NCI-H446 treated with DMSO at 0.1 percent for 48 hours (cell line): ENCODE results near the gene NAV3.
A peak's percentile ranks its signal among the peaks of the same experiment; 100 is the strongest.

Experiments
- DNase-seq: peaks from one replicate; lab custom pipeline; 2025; lab: John Stamatoyannopoulos, UW

Gene NAV3

DNA sequence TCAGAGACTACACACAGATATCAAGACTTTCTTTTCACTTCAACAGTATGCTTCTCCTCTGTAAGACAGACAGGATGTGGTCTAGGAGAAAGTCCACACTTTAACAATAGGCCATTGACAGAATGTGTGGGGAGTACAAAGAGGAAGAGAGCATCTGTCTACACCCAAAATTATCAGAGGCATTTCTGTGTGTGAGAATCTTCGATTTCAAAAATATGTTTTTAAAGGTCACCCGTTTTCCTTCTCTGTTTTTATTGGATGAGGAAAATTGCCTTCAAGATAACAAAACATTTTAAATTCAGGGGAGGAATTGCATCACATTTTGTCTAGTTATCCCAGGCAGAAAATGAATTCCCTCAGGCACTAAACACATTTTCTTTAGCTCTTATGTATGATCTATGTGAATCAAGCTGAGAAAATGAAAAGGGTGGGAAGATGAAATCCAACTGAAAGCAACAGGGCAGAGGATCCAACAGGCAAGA, 16.4 kb downstream of the NAV3 start:
- DNase-seq, result no peak

DNA sequence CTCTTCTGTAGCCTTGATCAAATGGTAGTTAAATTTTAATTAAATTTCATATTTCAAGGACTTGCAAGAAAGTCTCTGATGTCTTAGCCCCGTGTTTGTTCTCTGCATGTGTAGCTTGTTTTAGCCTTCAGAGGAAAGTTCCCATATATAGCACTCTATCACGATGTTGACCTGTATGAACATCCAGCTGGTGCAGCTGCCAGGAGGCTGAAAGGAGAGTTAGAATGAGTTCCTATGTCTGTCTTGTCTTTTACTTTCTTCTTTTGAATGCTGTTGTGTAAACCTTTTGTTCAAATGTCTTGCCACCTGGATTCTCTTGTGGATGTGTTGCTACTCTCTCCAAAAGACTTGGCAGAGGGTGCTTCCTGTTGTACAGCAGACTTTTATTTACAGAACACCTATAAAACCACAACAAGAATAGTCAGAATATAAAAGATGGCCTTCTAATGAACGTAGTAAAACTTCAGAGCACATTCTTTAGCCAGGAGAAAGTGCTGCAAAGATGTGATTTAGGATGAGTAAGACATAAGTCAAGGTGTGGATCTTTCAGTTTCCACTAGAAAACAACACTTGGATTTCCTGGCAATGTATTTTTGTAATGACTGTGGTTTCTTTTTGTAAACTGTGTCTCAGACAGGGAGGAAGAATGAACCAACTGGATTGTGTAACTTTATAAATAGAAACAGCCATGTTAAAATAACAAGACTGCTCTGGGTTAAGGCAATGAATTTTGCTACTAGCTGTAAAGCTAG, 17.2 kb downstream of the NAV3 start:
- DNase-seq, result no peak

DNA sequence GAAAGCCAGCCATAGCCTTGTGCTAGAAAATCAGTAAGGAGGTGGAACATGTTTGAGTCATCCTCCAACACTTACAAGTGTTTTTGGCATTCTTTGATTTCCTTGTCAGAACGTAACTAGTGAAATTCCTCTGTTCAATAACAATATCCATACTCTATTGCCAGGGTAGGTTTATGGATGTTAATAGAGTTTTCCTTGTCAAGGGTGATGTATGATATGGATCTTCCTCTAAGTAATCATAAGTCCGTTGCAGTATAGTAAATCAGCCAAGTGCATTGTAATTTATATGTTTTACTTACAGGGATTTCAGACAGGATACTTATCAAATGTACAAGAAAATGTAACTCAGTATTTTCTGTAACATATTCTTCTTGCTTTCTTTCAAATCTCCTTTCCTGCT, 19.4 kb downstream of the NAV3 start:
- no peak for DNase-seq

DNA sequence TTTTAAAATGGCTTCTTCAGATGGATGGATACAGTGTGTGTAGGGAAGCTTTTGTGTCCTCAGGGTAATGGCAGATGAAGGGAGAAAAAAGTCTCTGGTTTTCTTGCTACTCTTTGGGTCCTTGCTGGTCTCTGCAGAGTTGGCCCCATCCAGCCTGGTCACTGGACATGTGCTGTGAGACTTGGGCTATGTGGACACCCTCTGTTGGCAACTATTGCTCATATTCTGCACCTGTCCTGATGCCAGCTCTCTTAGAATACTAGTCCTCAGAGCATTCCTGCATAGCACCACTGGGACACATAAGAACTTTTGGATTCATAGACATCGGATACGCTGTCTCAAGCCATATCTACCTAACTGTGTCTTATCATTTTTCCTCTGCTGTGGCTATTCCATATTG, 20.0 kb downstream of the NAV3 start:
- no peak for DNase-seq

DNA sequence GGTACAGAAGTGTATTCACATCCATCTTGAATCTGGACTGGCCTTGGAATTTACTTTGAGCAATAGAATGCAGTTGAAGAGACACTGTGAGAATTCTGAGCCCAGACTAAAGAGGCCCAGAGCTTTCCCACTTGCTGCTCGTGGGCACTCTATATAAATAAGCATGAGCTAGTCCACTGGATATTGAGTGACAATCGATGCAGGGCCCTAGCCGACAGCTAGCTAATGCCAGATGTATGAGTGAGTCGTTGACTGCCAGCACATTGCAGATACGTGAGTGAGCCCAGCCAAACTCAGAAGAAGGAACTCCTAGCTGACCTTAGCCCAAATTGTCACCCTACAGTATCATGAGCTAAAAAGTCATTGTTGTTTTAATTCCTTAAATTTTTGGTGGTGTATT, 24.9 kb downstream of the NAV3 start:
- peak; percentile 88 for DNase-seq

DNA sequence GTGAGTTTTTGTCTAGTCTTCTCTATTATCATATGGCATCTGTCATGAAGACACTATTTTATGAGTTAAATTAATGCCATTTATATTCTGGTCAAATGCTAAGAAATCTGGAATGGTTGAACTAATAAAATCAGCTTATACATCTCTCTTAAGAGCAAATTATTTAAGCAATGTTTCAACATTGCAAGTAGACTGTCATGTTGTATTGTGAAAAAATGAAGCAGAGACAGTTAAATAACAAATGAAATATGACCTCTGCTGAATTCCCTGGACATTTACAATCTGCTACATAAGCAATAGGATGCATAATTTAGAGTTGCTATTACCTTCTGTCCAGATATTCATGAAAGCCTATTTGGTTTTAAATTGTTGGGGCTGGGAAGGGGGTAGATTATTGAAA, 30.6 kb downstream of the NAV3 start:
- DNase-seq, result peak; percentile 60

DNA sequence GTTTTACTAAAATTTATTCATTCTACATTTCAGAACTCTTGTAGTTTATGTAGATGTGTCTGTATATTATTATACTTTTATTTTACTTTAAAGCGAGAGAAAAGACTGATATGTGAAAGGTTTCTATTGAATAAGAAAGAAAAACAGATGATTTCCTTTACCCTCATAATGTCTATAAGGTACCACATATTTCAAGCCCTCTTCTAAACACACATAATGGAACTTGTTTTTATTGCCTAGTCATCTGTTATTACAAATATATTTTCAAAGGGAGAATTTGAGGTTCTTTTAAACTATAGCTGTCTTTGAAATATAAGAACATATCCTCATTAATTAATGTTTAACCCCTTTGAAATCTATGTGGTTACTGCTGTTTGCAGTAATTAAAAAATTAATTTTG, 34.5 kb downstream of the NAV3 start:
- no peak for DNase-seq

DNA sequence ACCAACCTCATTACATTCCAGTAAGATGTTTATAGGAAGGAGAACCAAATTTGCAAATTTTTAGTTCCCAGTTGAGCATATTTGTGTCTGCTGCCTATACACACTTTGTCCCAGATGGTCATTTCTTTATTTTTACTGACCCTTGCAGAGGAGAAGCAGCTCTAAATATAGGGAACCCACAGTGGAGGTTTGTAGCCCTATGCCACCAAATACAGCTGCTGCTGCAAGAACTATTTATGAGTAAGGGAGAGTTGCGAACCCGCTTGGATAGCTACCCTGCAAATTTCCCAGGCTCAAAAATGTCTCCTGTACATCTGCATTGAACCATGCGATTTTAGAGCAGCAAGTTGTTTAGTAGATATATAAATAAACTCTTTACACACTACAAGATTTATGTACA, 48.2 kb downstream of the NAV3 start:
- no peak for DNase-seq

DNA sequence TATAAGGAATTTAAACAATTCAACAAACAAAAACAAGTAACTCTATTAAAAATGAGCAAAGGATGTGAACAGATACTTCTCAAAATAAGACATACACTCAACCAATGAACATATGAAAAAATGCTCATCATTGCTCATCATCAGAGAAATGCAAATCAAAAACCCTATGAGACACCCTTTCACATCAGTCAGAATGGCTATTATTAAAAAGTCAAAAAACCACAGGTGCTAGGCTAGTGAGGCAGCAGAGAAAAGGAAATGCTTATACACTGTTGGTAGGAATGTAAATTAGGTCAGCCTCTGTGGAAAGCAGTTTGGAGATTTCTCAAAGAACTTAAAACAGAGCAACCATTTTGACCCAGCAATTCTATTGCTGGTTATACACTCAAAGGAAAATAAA, 52.0 kb downstream of the NAV3 start:
- DNase-seq, result no peak

DNA sequence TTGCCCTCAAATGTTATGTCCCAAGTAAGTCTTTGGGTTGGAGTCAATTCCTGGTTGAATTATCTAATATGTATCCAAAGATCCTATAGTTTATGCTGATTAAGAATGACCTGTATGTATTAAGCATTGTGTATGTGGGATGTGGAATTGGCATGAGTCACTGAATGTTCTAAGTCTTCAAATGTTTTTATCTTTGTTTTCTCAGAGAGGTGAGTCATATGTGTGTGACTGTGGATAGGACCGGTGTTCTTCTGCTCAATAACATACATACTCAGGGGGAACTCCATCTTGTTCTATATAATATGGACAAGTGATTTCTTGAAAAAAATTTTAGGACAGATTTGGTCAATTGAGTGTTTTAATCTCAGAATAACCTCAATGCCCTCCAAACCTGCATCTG, 57.9 kb downstream of the NAV3 start:
- DNase-seq, result no peak

DNA sequence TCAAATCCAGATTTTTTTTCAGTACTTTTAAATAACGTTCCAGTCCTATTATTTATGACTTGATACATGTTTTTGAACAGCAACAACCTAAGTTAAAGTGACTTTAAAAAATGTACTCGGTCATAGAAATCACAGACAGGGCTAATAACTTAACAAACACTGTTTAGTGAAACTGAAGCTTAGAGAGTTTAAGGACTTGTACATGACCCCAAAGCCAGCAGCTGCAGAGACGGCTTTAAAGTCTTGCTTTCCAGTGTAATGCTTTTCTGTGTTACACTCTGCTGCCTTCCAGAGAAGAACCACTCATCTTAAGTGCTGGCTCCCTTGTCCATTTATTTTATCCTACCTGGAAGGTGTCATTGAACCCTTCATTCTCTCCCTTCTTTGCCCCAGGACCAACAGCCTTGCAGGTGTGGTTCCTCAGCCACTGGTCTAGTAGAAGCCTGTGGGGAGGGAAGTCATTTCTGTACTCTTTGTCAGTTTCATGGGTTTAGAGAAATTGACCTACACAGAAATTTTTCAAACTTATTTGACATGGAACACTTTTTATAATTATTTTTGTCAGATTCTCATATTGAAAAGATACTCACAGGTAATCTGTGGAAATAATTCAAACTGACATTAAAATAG, 60.9 kb downstream of the NAV3 start:
- no peak for DNase-seq

DNA sequence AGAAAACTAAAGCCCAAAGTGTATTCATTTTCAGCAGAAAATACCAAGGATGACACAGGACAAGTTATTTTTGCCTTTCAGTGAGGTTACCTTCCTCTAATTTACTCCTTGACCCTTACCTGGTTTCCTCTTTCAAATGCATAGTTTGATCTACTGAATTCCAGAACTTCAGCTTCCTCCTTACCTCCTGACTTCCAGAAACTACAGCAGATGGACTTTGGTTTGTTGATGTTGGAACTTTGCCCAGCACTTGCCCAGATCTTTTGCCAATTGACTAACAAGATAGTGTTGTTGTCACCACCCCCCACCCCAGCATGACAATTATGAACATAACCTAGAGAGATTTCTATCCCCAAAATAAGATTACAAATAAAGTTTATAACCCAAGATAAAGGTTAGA, 63.2 kb downstream of the NAV3 start:
- DNase-seq, result peak; percentile 72

DNA sequence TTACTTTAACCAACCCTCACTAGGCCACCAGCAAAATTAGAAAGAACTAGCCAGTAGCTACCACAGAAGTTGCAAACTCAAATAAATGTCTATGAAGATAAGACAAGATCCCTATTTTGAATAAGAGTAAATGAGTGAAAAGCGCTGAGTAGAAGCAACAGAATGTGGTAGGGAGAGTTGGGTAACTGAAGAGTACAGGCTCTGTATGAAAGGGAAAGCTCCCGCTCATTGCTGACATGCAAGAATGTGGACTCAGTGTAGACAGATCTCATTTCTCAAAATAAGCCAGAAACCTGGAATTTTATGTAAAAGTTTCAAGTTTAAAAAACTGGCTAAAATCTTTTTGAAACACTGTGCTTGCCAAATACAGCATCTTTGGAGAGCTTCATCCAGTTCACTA, 63.9 kb downstream of the NAV3 start:
- no peak for DNase-seq

DNA sequence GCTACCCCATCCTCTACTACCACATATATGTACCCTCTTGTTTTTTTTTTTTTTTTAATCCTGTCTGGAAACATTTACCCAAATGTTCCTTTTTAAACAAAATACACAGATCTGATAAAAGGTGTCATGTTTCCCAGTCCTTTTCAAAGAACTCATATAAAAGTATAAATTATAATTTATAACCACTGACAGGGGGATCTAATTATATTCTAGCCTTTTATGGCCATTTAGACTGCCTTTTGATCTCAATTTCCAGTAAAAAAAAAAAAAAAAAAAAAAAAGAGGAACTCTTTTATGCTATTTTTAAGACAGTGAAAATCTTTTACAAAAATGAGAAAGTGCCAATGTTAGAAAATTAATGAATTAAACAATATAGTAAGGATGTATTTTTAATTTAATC, 65.0 kb downstream of the NAV3 start:
- DNase-seq, result no peak

DNA sequence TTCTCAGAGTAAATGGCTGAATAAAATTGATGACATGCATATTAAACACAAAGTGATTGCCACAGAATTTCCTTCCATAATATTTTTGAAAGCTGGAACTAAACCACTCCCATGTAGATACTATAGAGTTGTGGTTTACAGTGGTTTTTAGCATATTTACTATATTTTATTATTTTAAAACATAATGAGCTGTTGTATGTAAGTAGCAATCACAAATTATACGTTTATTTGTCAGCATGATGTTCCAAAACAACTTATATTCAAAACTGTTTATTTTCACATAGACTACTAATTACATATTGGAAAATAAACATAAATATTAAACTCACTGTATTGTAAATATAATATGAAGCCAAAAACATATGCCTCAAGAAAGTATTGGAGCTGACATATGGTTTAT, 77.2 kb downstream of the NAV3 start:
- DNase-seq, result no peak

DNA sequence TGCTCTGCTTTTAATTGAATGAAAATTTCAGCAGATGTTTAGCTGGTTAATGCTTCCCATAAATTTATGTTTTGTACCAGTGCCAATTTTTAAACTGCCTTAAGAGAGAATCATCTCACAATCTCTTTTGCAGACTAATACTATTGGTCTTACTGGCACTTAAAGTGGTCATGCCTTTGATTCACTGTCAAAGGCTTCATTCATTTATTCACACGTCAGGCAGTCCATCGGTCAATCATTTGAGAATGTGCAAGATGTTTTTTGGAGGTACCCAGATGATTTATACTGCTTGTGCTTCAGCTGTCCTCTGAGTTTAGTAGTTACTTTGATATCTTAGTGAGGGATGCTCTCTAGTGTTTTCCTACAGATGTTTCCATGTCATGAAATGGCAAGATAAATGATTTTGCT, 83.4 kb downstream of the NAV3 start:
- DNase-seq, result peak; percentile 56

DNA sequence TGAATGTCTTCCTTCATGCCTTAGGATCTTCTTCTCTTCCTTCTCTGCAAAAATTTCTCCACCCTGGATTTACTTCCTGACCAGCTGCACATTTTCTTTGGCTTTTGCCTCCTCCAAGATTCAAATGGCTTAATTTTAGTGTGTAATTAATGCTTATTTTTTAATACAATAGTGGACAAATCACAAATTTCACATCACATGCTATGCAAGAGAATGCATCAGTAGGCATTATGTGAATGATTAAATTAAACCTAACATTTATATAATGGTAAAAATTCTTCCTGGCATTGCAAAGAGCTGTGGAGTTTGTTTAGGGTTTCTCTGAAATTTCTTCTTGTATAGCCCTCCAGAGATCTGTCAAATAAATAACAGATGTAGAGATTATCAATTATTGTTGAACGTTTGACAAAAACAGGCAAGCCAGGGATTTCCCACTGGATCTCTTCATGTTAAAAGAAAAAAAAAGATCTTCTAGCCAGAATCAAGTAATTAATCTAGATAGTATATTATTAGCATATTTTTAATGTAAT, 84.4 kb downstream of the NAV3 start:
- no peak for DNase-seq

DNA sequence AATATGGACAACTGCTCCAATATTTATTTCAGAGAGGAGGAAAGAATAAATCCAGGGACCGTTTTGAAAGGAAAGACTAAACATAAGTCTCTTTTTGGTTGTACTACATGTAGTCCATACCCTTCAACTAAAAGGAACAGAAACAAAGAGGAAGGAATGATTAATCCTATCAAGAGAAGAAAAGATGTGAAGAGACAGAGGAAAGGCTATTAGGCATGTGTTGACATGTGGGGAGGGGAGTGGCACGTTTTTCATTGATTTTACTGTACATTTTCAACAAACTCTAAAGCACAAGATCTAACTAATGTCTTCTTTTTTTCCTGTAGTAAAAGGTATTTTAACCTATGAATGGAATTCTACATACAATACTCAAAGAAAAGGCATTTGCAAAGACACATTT, 85.6 kb downstream of the NAV3 start:
- no peak for DNase-seq

DNA sequence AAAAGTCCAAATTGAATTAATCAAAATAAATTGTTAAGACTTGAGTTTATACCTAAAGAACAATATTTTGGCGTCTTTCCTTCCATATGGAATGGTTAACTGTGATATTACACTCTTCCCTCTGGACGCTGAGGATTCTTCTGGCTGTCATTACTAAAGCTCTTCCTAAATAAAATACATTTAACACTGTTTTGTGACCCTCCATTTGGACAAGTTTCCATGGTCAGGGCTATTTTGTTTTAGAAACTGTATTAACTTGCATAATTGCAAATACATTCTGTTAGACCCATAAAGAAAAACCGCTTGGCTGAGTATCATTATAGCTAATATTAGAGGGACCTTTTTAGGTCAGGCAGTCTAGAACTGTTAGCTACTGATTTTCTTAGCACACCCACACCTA, 87.4 kb downstream of the NAV3 start:
- no peak for DNase-seq

DNA sequence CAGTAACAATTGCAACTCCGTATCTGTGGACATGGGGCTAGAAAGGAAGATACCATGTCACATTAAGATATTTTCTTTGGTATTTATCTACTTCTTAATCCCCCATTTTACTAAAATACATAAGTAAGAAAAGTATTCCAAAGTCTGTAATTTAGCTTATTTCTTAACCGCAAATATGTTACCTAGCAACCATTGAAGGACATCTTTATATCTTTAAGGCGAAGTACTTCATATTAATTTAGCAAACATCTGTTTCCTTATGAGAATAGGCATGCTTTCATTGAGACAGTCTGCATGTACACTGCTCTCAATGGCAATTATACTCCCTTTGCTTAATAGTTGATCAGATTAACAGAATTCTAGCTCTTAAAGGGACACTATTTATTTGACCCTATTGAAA, 88.8 kb downstream of the NAV3 start:
- DNase-seq, result no peak

DNA sequence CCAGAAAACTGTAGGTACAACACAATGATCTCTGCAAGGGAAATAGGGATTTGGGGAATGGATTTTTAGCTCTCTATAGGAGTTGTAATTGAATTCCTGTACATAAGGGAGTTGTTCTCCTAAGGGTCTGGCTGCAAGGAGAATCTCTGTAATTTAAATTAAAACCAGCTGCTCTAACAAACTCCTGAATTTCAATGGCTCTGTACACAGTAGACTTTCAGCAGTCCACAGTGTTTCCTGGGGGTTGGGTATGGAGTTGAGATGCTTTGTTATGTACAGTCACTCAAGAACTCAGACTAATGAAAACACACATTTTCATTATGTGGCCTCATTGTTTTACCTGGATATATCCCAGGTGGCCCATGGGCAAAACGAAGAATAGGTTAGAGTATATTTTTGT, 93.2 kb downstream of the NAV3 start:
- DNase-seq, result no peak

DNA sequence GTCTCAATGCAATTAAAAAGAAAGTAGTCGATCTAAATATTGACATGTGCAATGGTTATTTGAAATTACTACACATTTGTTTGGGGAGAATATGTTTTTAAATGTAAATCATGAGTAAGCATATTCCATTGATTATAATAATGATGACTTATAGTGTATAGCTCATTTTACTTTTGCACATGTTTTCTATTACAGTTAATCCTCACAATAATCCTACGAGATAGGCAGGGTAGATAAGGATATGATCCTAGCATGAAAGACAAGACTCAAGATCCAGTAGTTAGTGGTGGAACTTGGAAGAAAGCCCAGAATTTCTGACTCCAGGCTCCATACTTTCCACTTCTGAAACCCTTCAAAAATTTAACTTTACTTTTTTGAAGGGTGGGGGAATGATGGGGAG, 94.0 kb downstream of the NAV3 start:
- no peak for DNase-seq

DNA sequence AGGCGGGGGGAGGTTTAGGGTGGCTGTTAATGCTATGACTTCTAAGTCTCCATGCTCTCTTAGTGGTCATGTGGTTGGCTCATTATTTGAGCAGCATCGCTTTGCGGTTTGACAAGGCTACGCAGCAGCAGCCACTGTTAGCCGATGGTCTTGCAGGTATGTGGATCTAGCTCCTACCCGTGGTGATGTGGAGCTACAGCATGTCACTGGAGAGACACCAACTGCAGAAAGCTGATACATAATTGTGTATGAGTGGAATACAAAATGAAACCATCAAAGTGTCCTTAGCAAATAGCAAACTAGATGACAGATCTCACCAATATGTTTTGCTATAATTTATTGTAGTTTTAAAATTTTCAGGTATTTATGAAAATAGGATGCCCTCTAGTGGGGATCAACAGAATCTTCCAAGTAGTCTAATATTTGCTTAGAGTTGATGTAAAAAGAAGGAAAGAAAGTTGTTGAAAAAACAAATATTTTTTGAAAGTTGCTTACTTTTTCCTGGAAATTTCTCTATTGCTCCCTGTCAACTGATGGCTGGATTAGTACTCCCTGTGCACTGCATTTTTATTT, 94.9 kb downstream of the NAV3 start:
- peak; percentile 91 for DNase-seq
